Measurements from ENCODE around the gene ACADM.
"Not testable (repeated sequence)": the region's sequence is repeated elsewhere in the genome, so short reads cannot be mapped to it uniquely, and the experiment has no call there.

ACADM gene

DNA sequence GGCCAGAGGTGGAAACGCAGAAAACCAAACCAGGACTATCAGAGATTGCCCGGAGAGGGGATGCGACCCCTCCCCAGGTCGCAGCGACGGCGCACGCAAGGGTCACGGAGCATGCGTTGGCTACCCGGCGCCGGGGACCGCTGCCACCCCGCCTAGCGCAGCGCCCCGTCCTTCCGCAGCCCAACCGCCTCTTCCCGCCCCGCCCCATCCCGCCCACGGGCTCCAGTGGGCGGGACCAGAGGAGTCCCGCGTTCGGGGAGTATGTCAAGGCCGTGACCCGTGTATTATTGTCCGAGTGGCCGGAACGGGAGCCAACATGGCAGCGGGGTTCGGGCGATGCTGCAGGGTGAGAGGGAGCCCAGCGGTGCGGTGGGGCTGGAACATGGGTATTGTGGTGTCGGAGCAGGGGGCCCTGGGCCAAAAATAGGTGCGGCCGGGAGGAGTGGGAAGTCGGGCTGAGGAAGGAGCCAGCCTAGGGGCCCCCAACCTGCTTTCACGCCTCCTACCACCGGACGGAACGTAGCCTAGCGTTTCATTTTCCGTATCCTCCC is at the start of gene ACADM:
ACADM (plus strand) TSS at position 238 of the 551 bp plus-strand sequence; CDS start at position 317, 79 bp downstream.
- peak; percentile 71 to 75 for DNase-seq (ENCODE audit: low read depth in 2 of 2)

DNA sequence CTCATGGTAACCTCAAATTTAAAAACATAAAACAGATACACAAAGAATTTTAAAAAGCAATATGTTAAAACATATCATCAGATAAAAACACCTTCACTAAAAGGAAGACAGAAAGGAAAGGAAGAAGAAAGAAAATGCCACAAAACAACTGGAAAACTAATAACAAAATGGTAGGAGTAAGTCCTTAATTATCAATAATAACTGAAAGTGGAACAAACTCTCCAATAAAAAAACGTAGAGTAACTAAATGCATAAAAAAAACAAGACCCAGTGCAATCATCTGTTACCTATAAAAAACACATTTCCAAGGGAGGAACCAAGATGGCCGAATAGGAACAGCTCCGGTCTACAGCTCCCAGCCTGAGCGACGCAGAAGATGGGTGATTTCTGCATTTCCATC is 47.1 kb upstream of the ACADM start:
- no peak for DNase-seq (ENCODE audit: low read depth in 2 of 2)

DNA sequence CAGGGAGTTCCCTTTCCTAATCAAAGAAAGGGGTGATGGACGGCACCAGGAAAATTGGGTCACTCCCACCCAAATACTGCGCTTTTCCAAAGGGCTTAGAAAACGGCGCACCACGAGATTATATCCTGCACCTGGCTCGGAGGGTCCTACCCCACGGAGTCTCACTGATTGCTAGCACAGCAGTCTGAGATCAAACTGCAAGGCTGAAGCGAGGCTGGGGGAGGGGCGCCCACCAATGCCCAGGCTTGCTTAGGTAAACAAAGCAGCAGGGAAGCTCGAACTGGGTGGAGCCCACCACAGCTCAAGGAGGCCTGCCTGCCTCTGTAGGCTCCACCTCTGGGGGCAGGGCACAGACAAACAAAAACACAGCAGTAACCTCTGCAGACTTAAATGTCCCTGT is 46.5 kb upstream of the ACADM start:
- not testable (repeated sequence) for DNase-seq (ENCODE audit: low read depth in 2 of 2)

DNA sequence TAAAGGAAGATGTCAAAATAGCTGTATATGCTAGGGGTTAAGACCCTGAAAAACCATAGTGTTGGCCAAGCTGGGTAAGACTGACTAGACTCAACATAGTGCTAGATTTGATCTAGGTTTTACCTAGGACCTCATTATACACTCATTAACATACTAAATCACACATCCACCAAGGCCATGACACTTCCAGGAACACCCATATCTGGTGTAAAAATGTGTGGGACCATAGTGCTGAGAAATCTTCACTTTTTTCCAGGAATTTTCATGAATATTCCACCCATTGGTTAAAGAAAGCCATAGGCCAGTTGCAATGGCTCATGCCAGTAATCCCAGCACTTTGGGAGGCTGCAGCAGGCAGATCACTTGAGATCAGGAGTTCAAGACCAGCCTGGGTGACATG is 34.0 kb upstream of the ACADM start:
- DNase-seq (ENCODE audit: low read depth in 2 of 2) = no peak

DNA sequence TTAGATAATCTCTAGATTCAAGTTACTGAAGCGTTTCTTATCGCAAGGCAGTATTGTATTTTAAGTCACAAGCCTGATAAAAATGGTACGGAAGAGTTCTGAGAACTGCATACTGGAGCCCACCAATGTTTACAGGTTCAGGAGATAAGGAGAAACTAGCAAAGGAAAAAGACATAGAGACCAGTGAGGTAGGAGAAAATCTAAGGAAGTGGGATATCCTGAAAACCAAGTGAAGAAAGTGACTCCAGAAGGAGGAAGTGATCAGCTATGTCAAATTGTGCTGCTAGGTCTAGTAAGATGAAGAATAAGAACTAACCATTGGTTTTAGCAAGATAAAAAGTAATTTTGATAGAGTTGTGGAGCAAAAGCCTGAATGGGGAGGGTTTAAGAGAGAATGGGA is 31.0 kb upstream of the ACADM start:
- DNase-seq (ENCODE audit: low read depth in 2 of 2) = no peak

DNA sequence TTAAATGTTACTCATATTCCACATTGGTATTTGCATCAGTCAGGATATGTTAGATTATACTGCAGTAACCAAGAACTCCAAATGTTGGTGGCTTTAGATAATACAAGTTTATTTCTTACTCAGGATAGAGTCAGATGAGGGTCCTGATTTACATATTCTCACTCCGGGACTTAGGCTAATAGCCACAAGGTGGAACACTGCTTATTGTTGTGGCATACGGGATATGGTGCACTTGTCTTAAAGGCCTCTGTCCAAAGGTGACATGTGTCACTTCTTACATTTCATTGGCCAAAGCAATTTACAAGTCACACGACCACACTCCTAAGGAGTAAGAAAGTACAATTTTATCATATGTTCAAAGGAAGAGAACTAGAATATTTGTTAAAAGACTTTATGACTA is 28.5 kb upstream of the ACADM start:
- no peak for DNase-seq (ENCODE audit: low read depth in 2 of 2)

DNA sequence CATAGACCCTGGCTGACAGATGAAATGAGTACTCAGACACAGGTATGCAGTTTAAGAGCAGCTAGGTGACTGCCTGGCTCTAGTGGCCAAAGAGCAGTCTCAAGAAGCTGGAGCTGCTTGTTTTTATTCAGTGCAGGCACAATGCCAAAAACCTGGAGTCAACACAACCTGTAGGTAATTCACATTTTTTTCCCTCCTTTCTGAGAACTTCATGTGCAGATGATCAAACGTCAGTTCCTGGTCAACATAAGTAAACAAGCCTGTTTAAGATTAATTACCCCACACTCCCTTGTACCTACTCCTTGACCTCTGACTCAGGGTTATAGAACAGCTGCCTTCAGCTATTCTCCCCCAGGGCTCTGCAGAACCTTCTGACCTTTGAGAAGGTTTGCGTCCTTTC is 17.3 kb upstream of the ACADM start:
- DNase-seq (ENCODE audit: low read depth in 2 of 2) = no peak

DNA sequence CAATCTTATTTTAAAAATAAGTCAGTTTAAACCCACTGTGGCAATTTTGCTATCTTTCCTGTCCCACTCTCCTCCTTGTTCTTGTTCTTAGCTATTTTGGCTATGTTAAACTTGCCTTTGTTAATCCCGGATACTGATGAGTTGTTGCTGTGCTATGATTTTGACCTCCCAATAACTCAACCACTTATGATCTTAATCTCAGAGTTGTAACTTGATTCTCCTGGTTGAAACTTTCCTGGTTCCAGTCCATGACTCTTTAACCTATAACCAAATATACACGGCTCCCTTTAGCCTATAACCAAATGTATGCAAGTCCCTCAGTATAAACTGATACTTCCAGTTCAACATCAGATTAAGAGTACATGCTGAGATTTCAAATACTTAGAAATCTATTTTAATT is 15.6 kb upstream of the ACADM start:
- no peak for DNase-seq (ENCODE audit: low read depth in 2 of 2)

DNA sequence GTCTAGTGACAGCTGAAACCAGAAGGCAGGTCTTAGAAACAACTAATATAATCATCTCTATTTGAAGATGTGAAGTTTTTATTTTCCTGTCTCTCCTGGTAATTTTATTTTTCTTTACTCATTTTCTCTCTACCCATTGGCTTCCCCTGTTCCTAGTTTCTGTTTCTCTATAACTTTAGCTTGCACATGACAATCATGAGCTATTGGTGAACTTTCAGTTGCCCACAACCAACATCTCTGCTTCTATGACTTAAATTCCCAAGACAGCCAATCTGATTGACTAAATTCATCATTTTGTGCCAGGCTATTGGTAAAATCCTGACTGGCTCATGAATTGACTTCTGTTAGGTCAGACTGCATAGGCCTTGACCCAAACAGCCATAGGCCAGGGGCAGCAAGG is 13.7 kb upstream of the ACADM start:
- no peak for DNase-seq (ENCODE audit: low read depth in 2 of 2)

DNA sequence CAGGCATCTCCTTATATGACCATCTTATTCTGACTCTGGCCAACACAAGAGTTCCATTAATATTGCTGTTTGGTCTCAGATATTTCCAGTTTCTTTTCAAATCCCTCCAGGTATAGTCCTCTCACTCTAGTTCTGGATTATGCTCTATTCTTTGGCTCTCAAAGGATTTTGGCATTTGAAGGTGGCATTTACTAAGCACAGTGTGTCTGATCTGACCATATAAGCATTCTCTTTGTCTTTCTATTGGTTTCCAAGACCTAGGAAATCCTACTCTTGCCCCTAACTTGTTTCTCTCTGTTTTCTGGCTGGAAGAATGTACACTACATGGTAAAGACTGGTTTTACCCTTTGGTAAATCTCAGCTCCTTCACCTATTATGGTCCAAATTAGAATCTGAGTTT is 12.7 kb upstream of the ACADM start:
- DNase-seq (ENCODE audit: low read depth in 2 of 2) = no peak

DNA sequence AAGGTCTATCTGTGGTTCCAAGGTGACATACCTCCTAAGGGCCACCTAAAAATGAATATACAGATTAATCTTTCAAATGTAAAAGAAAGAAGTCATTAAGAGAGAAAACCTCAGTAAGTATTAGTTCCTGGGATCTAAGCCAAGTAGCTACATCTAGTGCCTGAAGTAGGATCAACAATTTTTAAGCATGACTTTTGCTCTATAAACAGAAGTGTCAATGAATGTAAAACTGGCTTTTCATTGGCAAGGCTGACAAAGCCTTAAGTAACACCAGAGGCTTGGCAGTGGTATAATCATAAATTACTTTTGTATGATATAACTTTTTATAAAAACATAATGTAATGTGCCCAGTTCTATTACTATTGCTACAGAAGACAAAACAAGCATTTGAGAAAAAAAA is 12.2 kb upstream of the ACADM start:
- DNase-seq (ENCODE audit: low read depth in 2 of 2) = no peak

DNA sequence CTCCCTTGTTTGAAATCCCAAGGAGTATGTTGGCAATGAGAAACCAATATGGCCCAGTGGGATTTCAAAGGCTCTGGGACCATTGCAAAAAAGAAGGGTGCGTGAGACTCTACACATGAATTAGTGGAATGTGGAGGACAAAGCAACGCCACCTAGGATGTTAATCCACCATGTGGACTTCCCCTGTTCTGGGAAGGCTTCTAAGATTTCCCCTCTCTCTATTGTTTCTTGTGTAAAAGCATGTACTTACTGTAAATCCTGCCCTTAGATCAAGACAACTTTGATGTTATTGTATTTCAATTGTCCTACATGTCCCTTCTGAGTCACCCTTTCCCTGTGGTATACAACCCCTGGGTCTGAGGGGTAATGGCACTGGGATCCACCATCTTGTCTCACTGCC is 4.7 kb upstream of the ACADM start:
- no peak for DNase-seq (ENCODE audit: low read depth in 2 of 2)

DNA sequence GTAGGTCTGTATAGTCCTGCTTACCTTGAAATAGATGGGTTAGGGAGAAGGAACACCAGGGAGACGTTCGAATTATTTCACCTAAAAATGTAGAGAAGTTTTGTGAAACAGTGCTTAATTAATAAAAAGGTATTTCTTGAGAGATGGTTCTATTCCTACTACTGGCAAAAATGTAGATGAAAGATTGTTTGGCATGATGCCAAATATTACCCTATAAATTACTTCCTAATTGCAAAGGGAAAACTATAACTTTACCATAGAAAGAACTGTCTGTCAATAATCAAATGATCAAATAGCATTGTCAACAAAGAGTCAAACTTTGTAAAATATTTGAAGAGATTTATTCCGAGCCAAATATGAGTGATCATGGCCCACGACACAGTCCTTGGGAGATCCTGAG is 4.2 kb upstream of the ACADM start:
- DNase-seq (ENCODE audit: low read depth in 2 of 2) = no peak

DNA sequence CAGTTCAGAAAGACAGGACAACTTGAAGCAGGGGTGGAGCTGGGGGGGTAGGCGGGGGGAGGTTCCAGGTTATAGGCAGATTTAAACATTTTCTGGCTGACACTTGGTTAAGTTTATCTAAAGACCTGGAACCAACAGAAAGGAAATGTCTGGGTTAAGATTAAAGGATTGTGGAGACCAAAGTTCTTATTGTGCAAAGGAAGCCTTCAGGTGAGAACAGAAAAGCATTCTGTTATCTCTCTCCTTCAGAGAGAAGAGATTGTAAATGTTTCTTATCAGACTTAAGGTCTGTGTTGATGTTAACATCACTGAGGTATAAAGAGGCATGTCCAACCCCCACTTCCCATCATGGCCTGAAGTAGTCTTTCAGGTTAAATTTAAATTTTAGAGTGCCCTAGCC is 3.7 kb upstream of the ACADM start:
- no peak for DNase-seq (ENCODE audit: low read depth in 2 of 2)

DNA sequence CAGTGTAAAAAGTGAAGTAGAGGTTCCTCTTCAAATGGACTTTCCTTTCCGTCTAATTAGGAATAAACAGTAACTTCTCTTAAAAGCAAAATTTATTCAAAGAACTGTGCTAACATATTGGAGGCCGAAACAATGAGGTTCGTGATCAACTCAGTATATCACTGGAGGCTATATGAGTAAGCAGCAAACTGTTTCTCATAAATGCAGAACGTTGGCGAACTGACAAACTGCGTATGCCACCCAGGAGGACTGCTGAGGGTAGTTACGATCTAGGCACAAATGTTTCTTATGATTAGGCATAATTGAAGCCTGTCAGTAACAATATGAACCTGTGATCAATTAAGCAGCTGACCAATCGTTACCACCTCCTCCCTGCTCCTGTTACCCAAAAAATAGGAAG is 2.3 kb upstream of the ACADM start:
- DNase-seq (ENCODE audit: low read depth in 2 of 2) = not testable (repeated sequence)

DNA sequence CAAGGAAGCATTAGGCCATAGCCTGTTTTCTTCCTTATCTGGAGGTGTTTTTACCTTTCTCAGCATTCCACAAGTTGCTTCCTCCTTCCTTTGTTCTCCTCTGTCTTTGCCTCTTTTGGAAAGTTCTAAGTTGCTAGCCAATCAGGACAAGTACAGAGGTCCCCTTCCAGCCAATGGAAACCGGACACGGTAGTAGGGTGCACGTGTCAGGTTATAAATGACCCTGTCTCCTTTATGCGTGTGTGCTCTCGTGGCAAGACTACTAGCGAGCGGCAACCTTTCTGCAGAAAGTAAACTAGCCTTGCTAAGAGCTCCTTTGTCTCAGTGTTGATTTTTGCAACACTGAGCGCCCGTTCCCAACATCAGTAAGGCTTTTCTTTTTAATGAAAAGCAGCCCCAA is 1.5 kb upstream of the ACADM start:
- DNase-seq (ENCODE audit: low read depth in 2 of 2) = no peak

DNA sequence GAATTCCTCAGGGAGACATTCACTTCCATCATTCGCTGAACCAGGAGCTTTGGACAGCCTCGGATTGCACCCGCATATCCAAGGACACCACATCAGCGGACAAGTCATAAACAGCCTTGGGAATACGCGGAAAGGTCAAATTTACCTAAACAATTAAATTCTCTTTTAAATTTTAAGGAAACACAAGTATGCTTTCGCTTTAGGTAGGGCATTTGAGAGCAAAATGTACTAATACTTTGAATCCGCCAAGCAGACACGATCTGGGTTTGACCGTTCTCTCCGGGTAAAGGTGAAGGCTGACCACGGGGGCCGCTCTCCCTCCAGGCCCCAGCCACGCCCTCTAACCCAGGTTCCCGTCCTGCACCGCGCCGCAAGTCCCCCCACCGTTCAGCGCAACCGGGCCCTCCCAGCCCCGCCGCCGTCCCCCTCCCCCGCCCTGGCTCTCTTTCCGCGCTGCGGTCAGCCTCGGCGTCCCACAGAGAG is 479 bp upstream of the ACADM start:
- DNase-seq (ENCODE audit: low read depth in 2 of 2) = peak; percentile 42 to 55

DNA sequence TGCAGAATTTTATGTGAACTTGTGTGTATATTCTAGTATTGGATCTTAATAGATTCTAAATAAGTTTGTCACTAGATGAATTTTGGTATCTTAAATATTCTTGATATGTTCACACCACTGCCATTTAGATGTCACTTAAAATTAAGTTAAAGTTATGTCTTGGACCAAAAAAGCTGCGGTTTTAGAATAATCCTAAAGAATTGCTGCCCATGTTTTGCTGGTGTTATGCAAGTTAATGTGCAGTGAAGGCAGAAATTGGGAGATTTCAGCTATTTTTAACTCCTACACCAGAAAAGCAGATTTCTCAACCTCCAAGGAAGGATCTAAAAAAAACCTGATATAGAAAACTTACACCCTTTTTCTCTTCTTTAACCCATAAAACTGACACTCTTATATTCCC is 757 bp downstream of the ACADM start:
- no peak for DNase-seq (ENCODE audit: low read depth in 2 of 2)

DNA sequence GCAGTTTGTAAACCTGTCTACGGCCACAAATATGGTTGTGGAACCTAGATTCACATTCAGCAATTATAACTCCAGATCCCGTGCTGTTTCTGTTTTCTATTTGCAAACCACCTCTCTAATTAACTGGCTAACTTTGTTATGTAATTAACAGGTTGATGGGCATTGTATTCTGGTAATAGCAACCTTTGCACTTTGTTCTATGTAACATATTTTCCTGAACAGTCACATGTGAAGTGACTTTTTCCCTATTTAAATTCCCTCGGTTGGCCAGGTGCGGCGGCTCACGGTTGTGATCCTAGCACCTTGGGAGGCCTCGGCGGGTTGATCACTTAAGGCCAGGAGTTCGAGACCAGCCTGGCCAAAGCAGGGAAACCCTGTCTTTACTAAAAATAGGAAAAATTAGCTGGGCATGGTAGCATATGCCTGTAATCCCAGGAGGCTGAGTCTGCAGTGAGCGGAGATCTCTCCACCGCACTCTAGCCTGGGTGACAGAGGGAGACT is 1.4 kb downstream of the ACADM start:
- no peak for DNase-seq (ENCODE audit: low read depth in 2 of 2)

DNA sequence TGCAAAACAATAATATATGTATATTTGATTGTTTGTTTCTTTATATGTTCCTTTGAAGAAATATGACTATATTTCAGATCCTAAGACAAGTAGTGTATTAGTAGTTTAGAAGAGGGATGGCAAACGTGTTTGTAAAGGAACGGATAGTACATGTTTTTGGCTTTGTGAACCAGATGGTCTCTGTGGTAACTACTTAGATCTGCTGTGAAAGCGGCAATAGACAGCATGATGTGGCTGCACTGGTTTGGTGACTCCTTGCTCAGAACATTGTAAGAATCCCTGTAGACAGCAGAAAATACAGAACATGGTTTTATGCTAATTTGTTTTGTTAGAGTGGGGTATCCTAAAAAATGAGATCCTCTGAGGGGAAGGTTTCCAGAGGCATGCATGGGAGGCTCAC is 3.1 kb downstream of the ACADM start:
- DNase-seq (ENCODE audit: low read depth in 2 of 2) = no peak

DNA sequence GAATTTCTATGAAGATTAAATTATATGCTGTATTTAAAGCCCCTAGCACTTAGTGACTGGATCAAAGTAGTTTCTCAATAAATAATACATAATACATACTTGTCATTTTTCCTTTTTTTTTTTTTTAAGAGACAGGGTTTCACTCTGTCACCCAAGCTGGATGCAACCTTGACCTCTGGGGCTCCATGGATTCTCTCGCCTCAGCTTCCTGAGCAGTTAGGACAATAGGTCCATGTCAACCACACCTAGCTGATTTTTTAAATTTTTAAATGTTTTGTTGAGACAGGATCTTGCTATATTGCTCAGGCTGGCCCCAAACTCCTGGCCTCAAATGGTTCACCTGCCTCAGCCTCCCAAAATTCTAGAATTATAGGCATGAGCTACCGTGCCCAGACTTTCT is 5.9 kb downstream of the ACADM start:
- no peak for DNase-seq (ENCODE audit: low read depth in 2 of 2)

DNA sequence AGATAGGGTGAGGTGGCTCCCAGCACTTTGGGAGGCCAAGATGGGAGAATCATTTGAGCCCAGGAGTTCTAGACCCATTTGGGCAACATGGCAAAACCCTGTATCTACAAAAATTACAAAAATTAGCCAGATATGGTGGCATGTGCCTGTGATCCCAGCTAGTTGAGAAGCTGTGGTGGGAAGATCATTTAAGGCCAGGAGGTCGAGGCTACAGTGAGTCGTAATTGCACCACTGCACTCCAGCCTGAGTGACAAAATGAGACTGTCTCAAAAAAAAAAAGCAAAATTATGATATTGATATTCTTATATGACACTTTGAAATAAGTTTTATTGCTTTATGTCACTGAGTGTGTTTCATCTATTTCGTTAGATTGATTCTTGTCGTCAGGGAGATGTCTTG is 7.4 kb downstream of the ACADM start:
- DNase-seq (ENCODE audit: low read depth in 2 of 2) = no peak

DNA sequence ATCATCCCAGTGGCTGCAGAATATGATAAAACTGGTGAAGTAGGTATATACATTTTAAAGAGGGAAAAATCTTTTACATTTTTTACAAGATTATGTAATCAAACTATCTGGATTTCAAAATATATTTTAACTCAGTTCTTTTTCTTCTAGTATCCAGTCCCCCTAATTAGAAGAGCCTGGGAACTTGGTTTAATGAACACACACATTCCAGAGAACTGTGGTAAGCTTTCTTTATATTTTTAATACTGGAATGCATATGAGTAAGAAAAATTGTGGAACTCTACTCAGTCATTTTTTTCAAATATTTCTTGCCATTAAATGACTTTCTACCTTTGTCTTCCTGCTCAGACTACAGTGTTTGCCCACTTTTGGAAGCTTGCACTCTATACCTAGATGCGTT is 8.2 kb downstream of the ACADM start:
- no peak for DNase-seq (ENCODE audit: low read depth in 2 of 2)

DNA sequence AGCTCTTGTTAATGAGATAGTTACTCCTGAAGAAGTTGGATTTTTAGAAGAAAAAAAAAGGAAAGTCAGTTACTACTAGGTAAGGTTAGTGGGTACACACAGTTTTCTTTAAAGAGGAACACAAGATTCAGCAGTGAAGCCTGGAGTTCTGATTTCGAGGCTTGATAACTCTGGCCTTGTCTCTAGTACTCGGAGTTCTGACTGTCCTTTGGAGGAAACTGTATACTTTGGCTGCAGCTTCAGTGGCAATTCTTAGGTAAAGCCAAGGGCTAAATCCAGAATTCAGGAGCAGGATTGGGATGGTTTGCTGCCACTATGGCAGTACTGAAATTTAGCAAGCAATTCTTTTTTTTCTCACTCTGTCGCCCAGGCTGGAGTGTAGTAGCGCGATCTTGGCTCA is 9.2 kb downstream of the ACADM start:
- DNase-seq (ENCODE audit: low read depth in 2 of 2) = no peak

Measured in stimulated activated CD8-positive, alpha-beta memory T cell treated with anti-CD3 and anti-CD28 coated beads, Interleukin-15, amount 100 ng/mL, for 4 hours (primary cell).